Thoracic aorta (tissue), 2 donors: ENCODE results near the gene ZNF140. TPM values are rescaled to one million over a fixed set of nuclear protein-coding genes. Genes with fewer than 3 reads are reported as not detected.

Experiments
- ATAC-seq: fragments of 150-250 bp; one replicate; pipeline ENCODE4 v1.8.0; 2017; ENCODE audit warnings: low read depth; ENCODE audit not compliant: insufficient number of reproducible peaks, low FRiP score
- DNase-seq: peaks from one replicate; pipeline ENCODE4 v3.0.0-alpha.2; 2020; ENCODE audit warnings: low spot score
- H3K27ac ChIP-seq, 2 donors: fragments of 200-600 bp; sonication (generic); 1 replicate in 1 of 2; 2 replicates in 1 of 2; pipeline ENCODE4 v1.5.1; 2016; ENCODE audit warnings: mild to moderate bottlenecking in 2 of 2, moderate library complexity in 2 of 2
- H3K27me3 ChIP-seq: fragments of 200-600 bp; sonication (generic); replicated peaks from 2 replicates; pipeline ENCODE4 v1.6.0; 2016; ENCODE audit warnings: mild to moderate bottlenecking; ENCODE audit not compliant: insufficient read depth
- H3K36me3 ChIP-seq: fragments of 200-600 bp; sonication (generic); one replicate; pipeline ENCODE4 v1.5.1; 2016
- H3K4me1 ChIP-seq, 2 donors: fragments of 200-600 bp; sonication (generic); 1 replicate in 1 of 2; 2 replicates in 1 of 2; pipeline versions ENCODE4 v1.5.1 to v1.6.0; 2016; ENCODE audit warnings: low read depth in 2 of 2, mild to moderate bottlenecking in 1 of 2; ENCODE audit not compliant: control insufficient read depth in 1 of 2
- H3K4me3 ChIP-seq: fragments of 200-600 bp; sonication (generic); 2 replicates; pipeline ENCODE4 v1.5.1; 2016; ENCODE audit warnings: mild to moderate bottlenecking
- H3K9me3 ChIP-seq: fragments of 200-600 bp; sonication (generic); 2 replicates; pipeline ENCODE4 v1.5.1; 2016
- total RNA-seq, 2 donors: library from RNA; depleted of rRNA; stranded (reverse); fragments of >200 nt; gene quantifications; one replicate each; pipeline versions ENCODE4 v1.1.0 to v1.2.3, GENCODE V29; 2016
- TF ChIP-seq, protein P1 (sequence below): fragments of 200-600 bp; sonication (generic); IDR thresholded peaks from one replicate; pipeline ENCODE4 v1.5.1; 2019; ENCODE audit warnings: antibody characterized with exemption

The ZNF140 gene
- total RNA-seq, 2 donors from 2014 or later, result 5.0 to 16.2 TPM

DNA sequence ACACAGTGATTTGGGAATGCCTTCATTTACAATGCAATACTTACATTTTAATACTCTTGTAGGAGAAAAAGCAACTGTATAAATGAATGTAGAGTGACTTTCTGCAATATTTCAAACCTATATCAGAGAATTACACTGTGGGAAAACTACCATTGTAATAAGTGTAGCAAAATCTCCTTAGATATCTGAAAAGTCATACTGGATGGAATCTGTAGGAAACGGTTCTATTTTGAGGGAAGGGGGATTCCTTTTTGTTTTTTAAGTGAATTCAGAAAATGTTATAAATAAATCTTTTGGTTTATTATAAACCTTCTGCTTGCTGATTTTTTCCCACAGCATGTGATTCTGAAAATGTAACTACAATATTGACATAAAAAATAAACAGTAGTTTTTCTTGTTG lies 26.4 kb downstream of the ZNF140 start:
- peaks cover 55% of the 10 kb centered on the region for H3K36me3 ChIP-seq
- no peak overlapping the region for H3K27ac ChIP-seq
- H3K27me3 ChIP-seq, result no peaks in the 10 kb centered on the region
- no peak overlapping the region for H3K4me3 ChIP-seq
- DNase-seq (no peak), ATAC-seq (no peak)
- peaks cover 99% of the 10 kb centered on the region for H3K9me3 ChIP-seq
- no peaks in the 10 kb centered on the region for H3K4me1 ChIP-seq
- TF ChIP-seq, protein P1, sequence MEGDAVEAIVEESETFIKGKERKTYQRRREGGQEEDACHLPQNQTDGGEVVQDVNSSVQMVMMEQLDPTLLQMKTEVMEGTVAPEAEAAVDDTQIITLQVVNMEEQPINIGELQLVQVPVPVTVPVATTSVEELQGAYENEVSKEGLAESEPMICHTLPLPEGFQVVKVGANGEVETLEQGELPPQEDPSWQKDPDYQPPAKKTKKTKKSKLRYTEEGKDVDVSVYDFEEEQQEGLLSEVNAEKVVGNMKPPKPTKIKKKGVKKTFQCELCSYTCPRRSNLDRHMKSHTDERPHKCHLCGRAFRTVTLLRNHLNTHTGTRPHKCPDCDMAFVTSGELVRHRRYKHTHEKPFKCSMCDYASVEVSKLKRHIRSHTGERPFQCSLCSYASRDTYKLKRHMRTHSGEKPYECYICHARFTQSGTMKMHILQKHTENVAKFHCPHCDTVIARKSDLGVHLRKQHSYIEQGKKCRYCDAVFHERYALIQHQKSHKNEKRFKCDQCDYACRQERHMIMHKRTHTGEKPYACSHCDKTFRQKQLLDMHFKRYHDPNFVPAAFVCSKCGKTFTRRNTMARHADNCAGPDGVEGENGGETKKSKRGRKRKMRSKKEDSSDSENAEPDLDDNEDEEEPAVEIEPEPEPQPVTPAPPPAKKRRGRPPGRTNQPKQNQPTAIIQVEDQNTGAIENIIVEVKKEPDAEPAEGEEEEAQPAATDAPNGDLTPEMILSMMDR, result no peak

DNA sequence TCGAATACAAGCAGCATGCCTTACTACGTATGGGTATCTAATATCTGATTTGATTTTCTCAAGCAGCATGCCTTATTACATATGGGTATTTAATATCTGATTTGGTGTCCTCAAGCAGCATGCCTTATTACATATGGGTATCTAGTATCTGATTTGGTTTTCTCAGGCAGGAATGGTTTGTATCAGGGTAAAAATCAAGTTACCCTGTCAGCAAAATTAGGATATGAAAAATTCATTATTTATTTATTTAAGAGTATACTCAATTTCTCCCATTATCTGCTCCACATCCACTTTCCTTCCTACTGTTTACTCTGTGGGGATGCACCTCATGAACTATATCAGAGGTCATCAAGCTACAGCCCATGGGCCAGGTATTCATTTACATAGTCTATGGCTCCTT lies 27.4 kb downstream of the ZNF140 start:
- peaks cover 46% of the 10 kb centered on the region for H3K36me3 ChIP-seq

DNA sequence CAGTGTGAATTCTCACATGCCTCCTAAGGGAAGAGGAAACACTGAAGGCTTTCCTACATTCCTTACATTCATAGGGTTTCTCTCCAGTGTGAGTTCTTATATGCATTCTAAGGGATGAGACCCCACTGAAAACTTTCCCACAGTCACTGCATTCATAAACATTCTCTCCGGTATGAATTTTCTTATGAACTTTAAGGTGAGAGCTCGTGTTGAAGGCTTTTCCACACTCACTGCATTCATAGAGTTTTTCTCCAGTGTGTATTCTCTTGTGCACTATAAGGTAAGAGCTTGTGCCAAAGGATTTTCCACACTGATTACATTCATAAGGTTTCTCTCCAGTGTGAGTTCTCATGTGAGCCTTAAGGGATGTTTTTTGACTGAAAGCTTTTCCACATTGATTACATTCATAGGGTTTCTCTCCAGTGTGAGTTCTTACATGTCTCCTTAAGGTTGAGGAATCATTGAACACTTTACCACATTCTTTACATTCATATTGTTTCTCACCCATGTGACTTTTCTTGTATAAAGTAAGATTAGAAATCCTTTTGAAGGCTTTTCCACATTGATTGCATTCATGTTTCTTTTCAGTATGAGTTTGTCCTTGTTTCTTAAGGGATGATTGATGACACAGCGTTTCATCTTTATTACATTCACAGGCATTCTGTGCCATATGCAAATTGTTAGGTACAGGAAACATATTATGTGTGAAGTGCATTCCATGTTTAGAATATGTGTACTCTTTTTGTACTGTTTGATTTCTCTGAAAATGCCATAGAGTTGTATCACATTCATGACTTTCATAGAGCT lies 39.9 kb downstream of the ZNF140 start:
- Histone ChIP-seq H3K4me1 (no peaks in the 10 kb centered on the region), H3K27ac (no peak overlapping the region), H3K4me3 (peak overlapping the region; percentile 16), H3K9me3 (peaks cover 98% of the 10 kb centered on the region), H3K27me3 (no peaks in the 10 kb centered on the region), H3K36me3 (peaks cover 66% of the 10 kb centered on the region)
- no peak for ATAC-seq
- no peak for DNase-seq
- TF ChIP-seq, protein P1, result no peak

More for the DNA sequence above, 27.4 kb downstream of the ZNF140 start:
- H3K4me3 ChIP-seq, result no peak overlapping the region
- ATAC-seq, result no peak
- no peak for DNase-seq
- peaks cover 96% of the 10 kb centered on the region for H3K9me3 ChIP-seq
- H3K4me1 ChIP-seq, result no peaks in the 10 kb centered on the region
- H3K27me3 ChIP-seq, result no peaks in the 10 kb centered on the region
- H3K27ac ChIP-seq, result no peak overlapping the region
- TF ChIP-seq, protein P1, result no peak

DNA sequence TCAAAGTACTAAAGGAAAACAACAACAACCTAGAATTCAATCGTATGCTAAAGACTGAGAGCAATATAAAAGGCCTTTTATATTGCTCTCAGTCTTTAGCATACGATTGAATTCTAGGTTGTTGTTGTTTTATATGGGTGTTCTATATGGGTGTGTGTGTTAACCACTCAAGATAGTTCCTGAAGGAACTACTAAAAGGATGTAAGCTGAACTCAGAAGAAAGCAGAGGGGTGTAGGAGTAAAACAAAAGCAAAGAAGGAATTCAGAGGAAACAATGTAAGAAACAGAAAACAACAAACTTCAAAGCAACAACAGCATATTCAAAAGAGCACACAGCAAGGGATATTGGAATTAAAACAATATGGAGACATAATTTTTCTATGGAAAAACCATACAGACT lies 44.0 kb downstream of the ZNF140 start:
- Histone ChIP-seq H3K36me3 (peaks cover 50% of the 10 kb centered on the region), H3K9me3 (peaks cover 95% of the 10 kb centered on the region), H3K4me1 (peaks cover 0 to 7% of the 10 kb centered on the region in 2 donors), H3K27ac (no peak overlapping the region), H3K27me3 (no peaks in the 10 kb centered on the region), H3K4me3 (no peak overlapping the region)
- TF ChIP-seq, protein P1, result no peak
- DNase-seq (no peak), ATAC-seq (no peak)

DNA sequence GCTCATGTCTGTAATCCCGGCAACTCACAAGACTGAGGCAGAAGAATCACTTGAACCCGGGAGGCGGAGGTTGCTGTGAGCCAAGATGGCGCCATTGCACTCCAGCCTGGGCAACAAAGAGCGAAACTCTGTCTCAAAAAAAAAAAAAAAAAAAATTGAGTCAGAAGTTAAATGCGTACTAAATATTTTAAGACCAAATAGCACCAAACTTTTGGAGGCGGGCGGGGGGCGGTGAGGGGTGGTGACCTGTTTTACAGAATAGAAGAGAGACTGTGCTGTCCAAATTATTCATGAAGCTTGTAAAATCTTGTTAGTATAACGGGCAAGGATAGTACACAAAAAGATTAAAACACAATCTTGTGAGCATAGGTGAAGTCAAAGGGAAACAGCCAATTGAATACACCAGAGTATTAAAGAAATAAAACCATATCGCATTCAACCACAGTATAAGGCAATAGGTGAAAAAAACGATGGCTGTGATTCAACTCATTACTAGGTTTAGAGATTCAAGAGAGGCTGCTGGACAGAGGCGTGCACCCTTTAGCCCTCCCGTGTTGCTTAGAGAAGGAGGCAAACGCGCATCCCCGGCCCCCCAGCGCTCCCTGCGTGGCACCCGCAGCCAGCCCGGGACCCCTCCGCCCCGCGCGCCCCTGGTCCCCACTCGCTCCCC lies 48.8 kb downstream of the ZNF140 start:
- peaks cover 6 to 8% of the 10 kb centered on the region in 2 donors for H3K4me1 ChIP-seq
- TF ChIP-seq, protein P1, result no peak
- ATAC-seq (no peak), DNase-seq (no peak)
- peak overlapping the region; percentile 93 for H3K4me3 ChIP-seq
- H3K27me3 ChIP-seq, result no peaks in the 10 kb centered on the region
- H3K27ac ChIP-seq, result peak overlapping the region; percentile 86 to 94
- peaks cover 16% of the 10 kb centered on the region for H3K36me3 ChIP-seq
- peaks cover 69% of the 10 kb centered on the region for H3K9me3 ChIP-seq
